HepG2 (cell line): Measurements from ENCODE around the gene HEPN1. TPM values are rescaled to one million over a fixed set of nuclear protein-coding genes. Genes with fewer than 3 reads are reported as not detected.
A peak's percentile ranks its signal among the peaks of the same experiment; 100 is the strongest.

Experiments used
- ATAC-seq: fragments of 200-7000 bp; cut with Tn5 transposase; 3 replicates; pipeline ENCODE4 v1.9.1; 2020; ENCODE audit warnings: mild to moderate bottlenecking, moderate library complexity
- BruUV-seq: library from RNA; stranded (reverse); fragments of 400-500 nt; replicated peaks from 2 replicates; lab custom pipeline; 2021; lab: Mats Ljungman, UMichigan
- CTCF ChIA-PET: fragments of 300-600 bp; formaldehyde crosslinking; extraction: SDS; loops from one replicate; lab custom pipeline; 2021; ENCODE audit warnings: low total read pairs, inconsistent platforms, low intra/inter-chr PET ratio; lab: Yijun Ruan, JAX
- POLR2A ChIA-PET: fragments of 350-600 bp; sonication (Branson Sonifier 250); formaldehyde crosslinking; loops from one replicate; lab custom pipeline; 2020; ENCODE audit warnings: antibody characterized with exemption, inconsistent platforms; lab: Yijun Ruan, JAX
- DNase-seq: peaks from one replicate; pipeline ENCODE4 v3.0.0-alpha.2; 2015; ENCODE audit warnings: low spot score
- FAIRE-seq: peaks from 3 replicates; lab custom pipeline; 2011; peaks lifted over from hg19 to GRCh38; lab: Jason Lieb, UNC
- H2AFZ ChIP-seq: one replicate; pipeline ENCODE4 v1.6.1; 2011; ENCODE audit warnings: low read length, inconsistent platforms
- H3K27ac ChIP-seq: fragments of 300-600 bp; 3 replicates; pipeline ENCODE4 v1.8.0; 2011; ENCODE audit warnings: mixed run types, mild to moderate bottlenecking, mixed read lengths, low read length, inconsistent platforms; ENCODE audit not compliant: insufficient read depth; ENCODE audit errors: extremely low read length
- H3K27me3 ChIP-seq, 2 experiments: fragments of 200-600 bp in 1 of 2; 2 replicates in 1 of 2; 3 replicates in 1 of 2; pipeline versions ENCODE4 v1.6.0 to v1.8.0; 2011; ENCODE audit warnings: low read length in 2 of 2, mild to moderate bottlenecking in 2 of 2, moderate library complexity in 2 of 2, inconsistent platforms in 1 of 2; ENCODE audit not compliant: insufficient read depth in 2 of 2, control insufficient read depth in 1 of 2
- H3K36me3 ChIP-seq, 2 experiments: fragments of 200-600 bp in 1 of 2; replicated peaks in 1 of 2; 2 replicates in 1 of 2; 3 replicates in 1 of 2; pipeline versions ENCODE4 v1.5.1 to v1.8.0; 2011; ENCODE audit warnings: low read length in 2 of 2, inconsistent platforms in 1 of 2; ENCODE audit not compliant: insufficient read depth in 2 of 2, control insufficient read depth in 1 of 2
- H3K4me1 ChIP-seq: 2 replicates; pipeline ENCODE4 v1.5.1; 2012; ENCODE audit warnings: low read length, inconsistent platforms; ENCODE audit not compliant: insufficient read depth
- H3K4me2 ChIP-seq: 2 replicates; pipeline ENCODE4 v1.6.0; 2011; ENCODE audit warnings: low read depth, low read length, inconsistent platforms
- H3K4me3 ChIP-seq, 3 experiments: fragments of 200-600 bp in 1 of 3; sonication (generic), shearing (Covaris generic) in 1 of 3; replicated peaks in 1 of 3; 2 replicates each; pipeline ENCODE4 v1.5.1; 2011 to 2016; ENCODE audit warnings: low read length in 3 of 3, inconsistent platforms in 2 of 3, low read depth in 2 of 3, mild to moderate bottlenecking in 2 of 3, control low read depth in 1 of 3, mixed read lengths in 1 of 3; ENCODE audit not compliant: insufficient read depth in 1 of 3
- H3K79me2 ChIP-seq: one replicate; pipeline ENCODE4 v1.6.1; 2011; ENCODE audit warnings: low read length, inconsistent platforms; ENCODE audit not compliant: insufficient read depth
- H3K9ac ChIP-seq: 2 replicates; pipeline ENCODE4 v1.6.0; 2011; ENCODE audit warnings: mild to moderate bottlenecking, low read depth, low read length, inconsistent platforms; ENCODE audit not compliant: insufficient read depth
- H3K9me3 ChIP-seq: 2 replicates; pipeline ENCODE4 v1.5.1; 2012; ENCODE audit warnings: mild to moderate bottlenecking, low read length
- H4K20me1 ChIP-seq: 2 replicates; pipeline ENCODE4 v1.6.0; 2011; ENCODE audit warnings: inconsistent platforms, mild to moderate bottlenecking, low read length, moderate library complexity; ENCODE audit not compliant: insufficient read depth
- AFF4 ChIP-seq: sonication (generic); formaldehyde crosslinking; IDR thresholded peaks from 2 replicates; pipeline ENCODE4 v1.4.0; 2020; ENCODE audit warnings: missing genetic modification reagents
- CHD2 ChIP-seq: IDR thresholded peaks from 2 replicates; pipeline ENCODE4 v1.6.1; 2011; ENCODE audit warnings: low read depth, low read length, improper control_type of control experiment
- KIAA2018 ChIP-seq: sonication (generic); formaldehyde crosslinking; IDR thresholded peaks from 2 replicates; pipeline ENCODE4 v1.5.0; 2020; ENCODE audit warnings: mild to moderate bottlenecking, missing genetic modification reagents, borderline replicate concordance
- NFE2L2 ChIP-seq: fragments of 150-350 bp; IDR thresholded peaks from 2 replicates; pipeline ENCODE4 v1.6.1; 2014; ENCODE audit warnings: low read length
- ZNF136 ChIP-seq: sonication (generic); formaldehyde crosslinking; IDR thresholded peaks from 2 replicates; pipeline ENCODE4 v1.8.1; 2022; ENCODE audit warnings: low read depth, mild to moderate bottlenecking, moderate library complexity, missing genetic modification reagents
- ZNF687 ChIP-seq: sonication (generic); formaldehyde crosslinking; IDR thresholded peaks from 2 replicates; pipeline ENCODE4 v1.5.1; 2020; ENCODE audit warnings: mild to moderate bottlenecking, missing genetic modification reagents, moderate library complexity
- WGBS: methylation state at CpG from one replicate; pipeline ENCODE4 v1.1.6; 2017; ENCODE audit warnings: low lambda C conversion rate; 5-methylcytosine and 5-hydroxymethylcytosine counted together
- in situ Hi-C: cut with HindIII; loops from 2 replicates; pipeline ENCODE4 v1.10.0; 2017; ENCODE audit warnings: low pct_unique_long_range_greater_than_20kb; ENCODE audit not compliant: extremely low pct_ligation_motif_present
- intact Hi-C: fragments of 100-400 bp; cut with micrococcal nuclease; formaldehyde crosslinking; loops from one replicate; pipeline ENCODE4 v1.10.0; 2022; ENCODE audit not compliant: unreplicated experiment
- polyA plus RNA-seq, 8 experiments: library from polyadenylated mRNA; depleted of rRNA in 3 of 8; stranded (reverse) in 7 of 8; unstranded in 1 of 8; fragments of >200 nt; fragmentation: Illumina TruSeq in 4 of 8; extraction: Trizol in 4 of 8; gene quantifications; 2 replicates each; pipeline versions ENCODE4 v1.2.1 to v1.2.3, GENCODE V29; 2011 to 2016; ENCODE audit warnings: low read depth in 4 of 8, missing spikeins in 1 of 8, mixed read lengths in 1 of 8; ENCODE audit not compliant: insufficient read depth in 1 of 8
- total RNA-seq, 5 experiments: library from RNA; depleted of rRNA; stranded (reverse); fragments of >200 nt; fragmentation: Illumina TruSeq; extraction: Trizol; gene quantifications; 2 replicates each; pipeline ENCODE4 v1.2.3, GENCODE V29; 2016; ENCODE audit warnings: low read depth in 1 of 5

Gene HEPN1
- total and polyA plus RNA-seq, 2 of the 13 experiments (the other 11 are each of a cell fraction or from before 2014, with no cell fraction given): not detected

GRCh38 chr11:124895471-124895971, 23.5 kb upstream of the HEPN1 start:
- no peak for FAIRE-seq
- 51% methylated on average over 8 of the region's 20 CpGs for WGBS
- no peak for DNase-seq
- no peaks in the 10 kb centered on the region for H3K79me2 ChIP-seq
- CTCF ChIA-PET: no interaction called here
- BruUV-seq: no TSS peak
- no peaks in the 10 kb centered on the region for H4K20me1 ChIP-seq
- intact Hi-C loops: no loop called here
- POLR2A ChIA-PET: no interaction called here
- no peak overlapping the region for H3K9ac ChIP-seq
- in situ Hi-C loops: no loop called here
- no peak overlapping the region for H2AFZ ChIP-seq
- ATAC-seq: no peak; the same call in 2 of the 3 replicates
- no peaks in the 10 kb centered on the region for H3K9me3 ChIP-seq
- peak overlapping the region in 1 of 3 experiments; percentile 34; a peak in 1 of 6 replicates for H3K4me3 ChIP-seq
- H3K27ac ChIP-seq: no peak overlapping the region
- H3K4me1 ChIP-seq: peaks cover 62% of the 10 kb centered on the region
- peak overlapping the region; percentile 67; the same call in 1 of the 2 replicates for H3K4me2 ChIP-seq
- peaks cover 0 to 49% of the 10 kb centered on the region in 2 experiments; a peak in 4 of 5 replicates for H3K27me3 ChIP-seq
- no peaks in the 10 kb centered on the region for H3K36me3 ChIP-seq
- TF ChIP-seq ZNF136 (CRISPR knock-in tag): no peak
- TF ChIP-seq AFF4 (CRISPR knock-in tag): no peak
- TF ChIP-seq CHD2: no peak
- TF ChIP-seq ZNF687 (CRISPR knock-in tag): peak; percentile 37; the same call in 1 of the 2 replicates
- no peak for TF ChIP-seq KIAA2018
- TF ChIP-seq NFE2L2: no peak
